ENCODE data around the gene ST3GAL5.

ST3GAL5 gene

GRCh38 chr2:85813982-85814801 is 74.6 kb downstream of the ST3GAL5 start:
- peak; percentile 81 for DNase-seq (ENCODE audit: insufficient read length, low spot score)
- FAIRE-seq, result peak; percentile 97
- TF ChIP-seq POLR2AphosphoS5 (IDR thresholded peaks at IDR 0.05; ENCODE audit: low read depth, low read length) (no peak), SPI1 (IDR thresholded peaks at IDR 0.05; ENCODE audit: low read depth, low read length) (no peak), POLR2A (IDR thresholded peaks at IDR 0.05; ENCODE audit: low read depth, low read length) (no peak)

- DNase-seq (ENCODE audit: insufficient read length, low spot score), result no peak
- FAIRE-seq, result no peak
- TF ChIP-seq PAX5 (IDR thresholded peaks at IDR 0.05; ENCODE audit: insufficient read depth, low read length, severe bottlenecking) (no peak), SPI1 (IDR thresholded peaks at IDR 0.05; ENCODE audit: low read depth, low read length) (no peak), POLR2AphosphoS5 (IDR thresholded peaks at IDR 0.05; ENCODE audit: low read depth, low read length) (no peak), POU2F2 (IDR thresholded peaks at IDR 0.05; ENCODE audit: low read depth, low read length) (no peak), POLR2A (IDR thresholded peaks at IDR 0.05; ENCODE audit: low read depth, low read length) (no peak), TAF1 (IDR thresholded peaks at IDR 0.05; ENCODE audit: low read depth, low read length) (no peak)
Measured at GRCh38 chr2:85813211-85813981, 75.4 kb downstream of the ST3GAL5 start.

DNA sequence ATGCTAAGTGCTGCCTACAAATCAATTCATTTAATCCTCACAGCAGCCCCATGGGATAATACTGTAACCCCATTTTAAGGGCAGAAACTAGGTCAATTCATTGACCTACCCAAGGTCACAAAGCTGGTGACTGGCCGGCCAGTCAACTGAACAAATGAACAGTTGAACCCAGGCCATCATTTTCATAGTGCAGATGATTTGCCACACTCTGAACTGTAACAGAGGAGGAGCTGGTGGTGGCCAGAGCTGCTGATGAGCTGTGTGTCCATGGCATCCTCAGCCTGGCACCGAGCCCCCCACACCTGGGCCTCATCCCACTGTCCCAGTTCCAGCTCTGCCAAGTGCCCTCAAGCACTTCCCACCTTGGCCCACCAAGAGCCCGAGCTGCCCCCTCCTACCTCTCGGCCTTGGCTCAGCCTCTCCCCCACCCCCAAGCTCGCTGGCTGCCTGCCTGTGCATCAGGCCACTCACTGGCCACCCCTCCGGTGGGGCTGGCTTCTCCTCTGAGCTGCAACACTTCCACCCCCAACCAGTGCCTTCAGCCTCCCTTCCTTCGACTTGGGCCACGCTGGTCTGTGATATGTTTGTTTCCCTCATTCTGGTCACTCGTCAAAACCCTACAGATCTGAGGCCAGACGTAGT is 76.6 kb downstream of the ST3GAL5 start:
- TF ChIP-seq POLR2AphosphoS5 (IDR thresholded peaks at IDR 0.05; ENCODE audit: low read depth, low read length), result no peak
- TF ChIP-seq POLR2A (IDR thresholded peaks at IDR 0.05; ENCODE audit: low read depth, low read length), result no peak
- no peak for TF ChIP-seq SPI1 (IDR thresholded peaks at IDR 0.05; ENCODE audit: low read depth, low read length)
- TF ChIP-seq PAX5 (IDR thresholded peaks at IDR 0.05; ENCODE audit: insufficient read depth, low read length, severe bottlenecking), result no peak
- no peak for TF ChIP-seq POU2F2 (IDR thresholded peaks at IDR 0.05; ENCODE audit: low read depth, low read length)
- TF ChIP-seq TAF1 (IDR thresholded peaks at IDR 0.05; ENCODE audit: low read depth, low read length), result no peak
- no peak for DNase-seq (ENCODE audit: insufficient read length, low spot score)
- no peak for FAIRE-seq

GRCh38 chr2:85811180-85812093 is 77.4 kb downstream of the ST3GAL5 start:
- DNase-seq (ENCODE audit: insufficient read length, low spot score) (no peak), FAIRE-seq (no peak)
- TF ChIP-seq POU2F2 (IDR thresholded peaks at IDR 0.05; ENCODE audit: low read depth, low read length) (no peak), TAF1 (IDR thresholded peaks at IDR 0.05; ENCODE audit: low read depth, low read length) (no peak), SPI1 (IDR thresholded peaks at IDR 0.05; ENCODE audit: low read depth, low read length) (no peak), POLR2A (IDR thresholded peaks at IDR 0.05; ENCODE audit: low read depth, low read length) (no peak), PAX5 (IDR thresholded peaks at IDR 0.05; ENCODE audit: insufficient read depth, low read length, severe bottlenecking) (no peak), POLR2AphosphoS5 (IDR thresholded peaks at IDR 0.05; ENCODE audit: low read depth, low read length) (no peak)

DNA sequence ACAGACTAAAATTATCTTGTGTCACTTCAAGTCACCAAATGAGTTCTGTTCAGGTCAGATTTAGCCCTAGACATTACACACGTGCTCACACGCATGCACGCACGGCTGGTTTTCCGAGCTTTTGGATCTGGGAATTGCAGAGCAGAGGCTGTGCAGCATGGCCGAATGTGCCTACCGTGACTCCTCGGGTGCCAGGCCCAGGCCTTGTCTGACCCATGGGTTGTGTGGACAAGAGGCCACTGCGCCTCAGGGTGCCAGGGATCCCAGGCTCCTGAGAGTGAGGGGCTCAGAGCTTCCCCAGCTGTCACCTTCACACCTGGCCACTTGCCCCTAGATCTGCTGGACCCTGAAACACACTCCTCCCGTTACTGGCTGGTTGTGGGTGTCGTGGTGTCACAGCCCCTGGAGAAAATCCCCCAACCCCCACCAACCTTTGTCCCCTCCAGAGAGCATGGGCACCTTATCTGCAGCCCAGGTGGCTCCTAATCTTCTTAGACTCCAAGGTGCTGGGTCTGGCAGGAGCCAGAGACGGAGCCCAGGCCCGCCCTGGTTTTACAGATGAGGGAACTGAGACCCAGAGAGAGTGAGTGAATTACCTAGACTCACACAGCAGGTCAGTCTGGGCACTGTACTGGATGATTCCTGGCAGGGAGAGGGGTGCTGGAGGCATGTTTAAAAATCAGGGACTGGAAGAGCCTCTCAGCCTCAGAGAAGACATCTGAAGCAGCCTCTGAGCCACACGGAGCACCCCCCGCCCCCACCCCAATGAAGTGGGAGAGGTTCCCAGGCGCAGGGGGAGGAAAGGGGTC is 78.2 kb downstream of the ST3GAL5 start:
- DNase-seq (ENCODE audit: insufficient read length, low spot score) (no peak), FAIRE-seq (no peak)

GRCh38 chr2:85807756-85808155 is 81.0 kb downstream of the ST3GAL5 start:
- TF ChIP-seq POLR2A (IDR thresholded peaks at IDR 0.05; ENCODE audit: low read depth, low read length) (no peak), TAF1 (IDR thresholded peaks at IDR 0.05; ENCODE audit: low read depth, low read length) (no peak), POU2F2 (IDR thresholded peaks at IDR 0.05; ENCODE audit: low read depth, low read length) (no peak), POLR2AphosphoS5 (IDR thresholded peaks at IDR 0.05; ENCODE audit: low read depth, low read length) (no peak), SPI1 (IDR thresholded peaks at IDR 0.05; ENCODE audit: low read depth, low read length) (no peak)
- DNase-seq (ENCODE audit: insufficient read length, low spot score) (no peak), FAIRE-seq (no peak)

More for the DNA sequence above, 78.2 kb downstream of the ST3GAL5 start:
- TF ChIP-seq PAX5 (IDR thresholded peaks at IDR 0.05; ENCODE audit: insufficient read depth, low read length, severe bottlenecking), result no peak
- no peak for TF ChIP-seq SPI1 (IDR thresholded peaks at IDR 0.05; ENCODE audit: low read depth, low read length)
- TF ChIP-seq POU2F2 (IDR thresholded peaks at IDR 0.05; ENCODE audit: low read depth, low read length), result no peak
- TF ChIP-seq POLR2AphosphoS5 (IDR thresholded peaks at IDR 0.05; ENCODE audit: low read depth, low read length), result no peak
- TF ChIP-seq POLR2A (IDR thresholded peaks at IDR 0.05; ENCODE audit: low read depth, low read length), result no peak
- TF ChIP-seq TAF1 (IDR thresholded peaks at IDR 0.05; ENCODE audit: low read depth, low read length), result no peak

DNA sequence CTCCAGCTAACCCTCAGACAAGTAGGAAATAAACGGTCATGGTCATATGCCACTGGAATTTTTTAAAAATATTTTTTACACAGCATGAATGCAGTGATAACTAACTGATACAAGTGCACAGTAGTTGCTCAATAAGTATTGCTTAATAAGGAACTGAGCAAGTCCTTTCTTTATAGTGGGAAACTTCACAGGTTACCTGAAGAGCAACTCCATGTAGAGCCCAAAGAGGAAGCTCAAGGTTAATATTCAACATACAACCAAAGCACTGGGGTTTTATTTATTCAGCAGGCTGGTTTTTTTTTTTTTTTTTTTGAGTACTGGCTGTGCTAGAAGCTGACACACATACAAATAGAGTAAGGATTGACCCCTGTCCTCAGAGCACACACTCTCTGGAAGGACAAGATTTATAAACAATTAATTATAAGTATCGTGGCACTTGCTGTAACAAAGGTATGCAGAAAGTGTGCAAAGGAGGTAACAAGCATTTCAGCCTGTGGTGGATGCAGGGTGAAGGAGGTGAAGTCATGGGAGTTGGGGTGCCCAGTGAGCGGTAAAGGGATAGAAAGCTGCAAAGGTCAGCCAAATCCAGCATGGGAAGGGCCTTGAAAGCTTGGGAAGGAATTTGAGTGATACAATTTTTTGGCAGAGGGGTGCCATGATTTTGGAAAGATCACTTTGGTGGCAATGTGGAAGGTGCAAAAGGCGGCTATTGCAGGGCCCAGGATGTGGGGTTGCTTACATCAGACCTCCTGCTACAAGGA is 82.3 kb downstream of the ST3GAL5 start:
- no peak for FAIRE-seq
- DNase-seq (ENCODE audit: insufficient read length, low spot score), result no peak
- TF ChIP-seq SPI1 (IDR thresholded peaks at IDR 0.05; ENCODE audit: low read depth, low read length), result no peak
- TF ChIP-seq POLR2A (IDR thresholded peaks at IDR 0.05; ENCODE audit: low read depth, low read length), result no peak
- TF ChIP-seq TAF1 (IDR thresholded peaks at IDR 0.05; ENCODE audit: low read depth, low read length), result no peak
- no peak for TF ChIP-seq POU2F2 (IDR thresholded peaks at IDR 0.05; ENCODE audit: low read depth, low read length)
- TF ChIP-seq PAX5 (IDR thresholded peaks at IDR 0.05; ENCODE audit: insufficient read depth, low read length, severe bottlenecking), result no peak
- no peak for TF ChIP-seq POLR2AphosphoS5 (IDR thresholded peaks at IDR 0.05; ENCODE audit: low read depth, low read length)
